ENCODE measurements around the gene CAPN8.

The CAPN8 gene

GRCh38 chr1:223682502-223682901 is 17.0 kb upstream of the CAPN8 start:
- no peak overlapping the region for H3K27ac Mint-ChIP-seq
- H3K4me3 Mint-ChIP-seq, result no peak overlapping the region
- H3K27me3 Mint-ChIP-seq, result peaks cover 4% of the 10 kb centered on the region
- ATAC-seq (peak; percentile 60), DNase-seq (no peak)
- H3K4me1 Mint-ChIP-seq, result no peaks in the 10 kb centered on the region
- H3K36me3 Mint-ChIP-seq (ENCODE audit: low read depth), result no peaks in the 10 kb centered on the region
- H3K9me3 Mint-ChIP-seq, result peaks cover under 1% of the 10 kb centered on the region

- no peak for ATAC-seq
Measured at GRCh38 chr1:223680188-223680587, 14.7 kb upstream of the CAPN8 start.

GRCh38 chr1:223678841-223679240 is 13.3 kb upstream of the CAPN8 start:
- H3K4me1 Mint-ChIP-seq, result no peaks in the 10 kb centered on the region
- peaks cover 15% of the 10 kb centered on the region for H3K9me3 Mint-ChIP-seq
- DNase-seq, result no peak
- ATAC-seq, result no peak
- no peak overlapping the region for H3K4me3 Mint-ChIP-seq
- H3K27ac Mint-ChIP-seq, result no peak overlapping the region
- H3K27me3 Mint-ChIP-seq, result peaks cover 2% of the 10 kb centered on the region
- peaks cover 2% of the 10 kb centered on the region for H3K36me3 Mint-ChIP-seq (ENCODE audit: low read depth)

More at GRCh38 chr1:223680188-223680587, 14.7 kb upstream of the CAPN8 start:
- peaks cover 4% of the 10 kb centered on the region for H3K27me3 Mint-ChIP-seq
- H3K4me3 Mint-ChIP-seq, result no peak overlapping the region
- H3K36me3 Mint-ChIP-seq (ENCODE audit: low read depth), result no peaks in the 10 kb centered on the region
- H3K27ac Mint-ChIP-seq, result no peak overlapping the region
- no peaks in the 10 kb centered on the region for H3K4me1 Mint-ChIP-seq
- no peak for DNase-seq
- peaks cover 9% of the 10 kb centered on the region for H3K9me3 Mint-ChIP-seq

GRCh38 chr1:223674119-223674890 is 8.8 kb upstream of the CAPN8 start:
- Mint-ChIP-seq H3K36me3 (ENCODE audit: low read depth) (peaks cover 2% of the 10 kb centered on the region), H3K9me3 (peaks cover 15% of the 10 kb centered on the region), H3K27ac (no peak overlapping the region), H3K27me3 (peaks cover 4% of the 10 kb centered on the region), H3K4me1 (no peaks in the 10 kb centered on the region), H3K4me3 (no peak overlapping the region)
- ATAC-seq, result no peak
- DNase-seq, result no peak

GRCh38 chr1:223670458-223671159 is 5.1 kb upstream of the CAPN8 start:
- ATAC-seq (peak; percentile 43), DNase-seq (peak; percentile 12)
- Mint-ChIP-seq H3K9me3 (peaks cover 6% of the 10 kb centered on the region), H3K4me1 (no peaks in the 10 kb centered on the region), H3K27me3 (peaks cover 4% of the 10 kb centered on the region), H3K4me3 (no peak overlapping the region), H3K27ac (no peak overlapping the region), H3K36me3 (ENCODE audit: low read depth) (peaks cover 2% of the 10 kb centered on the region)

- Mint-ChIP-seq H3K27ac (no peak overlapping the region), H3K27me3 (peaks cover 4% of the 10 kb centered on the region), H3K9me3 (no peaks in the 10 kb centered on the region), H3K4me1 (no peaks in the 10 kb centered on the region), H3K36me3 (ENCODE audit: low read depth) (no peaks in the 10 kb centered on the region), H3K4me3 (no peak overlapping the region)
- ATAC-seq (no peak), DNase-seq (no peak)
Measured at GRCh38 chr1:223669003-223669795, 3.7 kb upstream of the CAPN8 start.

- H3K36me3 Mint-ChIP-seq (ENCODE audit: low read depth), result no peaks in the 10 kb centered on the region
- DNase-seq (no peak), ATAC-seq (no peak)
- H3K27me3 Mint-ChIP-seq, result peaks cover 8% of the 10 kb centered on the region
- no peak overlapping the region for H3K4me3 Mint-ChIP-seq
- no peaks in the 10 kb centered on the region for H3K4me1 Mint-ChIP-seq
- H3K9me3 Mint-ChIP-seq, result no peaks in the 10 kb centered on the region
- no peak overlapping the region for H3K27ac Mint-ChIP-seq
Measured at GRCh38 chr1:223667484-223668182, 2.1 kb upstream of the CAPN8 start.

- no peak overlapping the region for H3K4me3 Mint-ChIP-seq
- H3K27me3 Mint-ChIP-seq, result peaks cover 11% of the 10 kb centered on the region
- H3K27ac Mint-ChIP-seq, result no peak overlapping the region
- H3K4me1 Mint-ChIP-seq, result no peaks in the 10 kb centered on the region
- H3K9me3 Mint-ChIP-seq, result no peaks in the 10 kb centered on the region
- H3K36me3 Mint-ChIP-seq (ENCODE audit: low read depth), result no peaks in the 10 kb centered on the region
- DNase-seq (no peak), ATAC-seq (no peak)
Measured at GRCh38 chr1:223664106-223664505, 1.4 kb downstream of the CAPN8 start.

GRCh38 chr1:223662943-223663342 is 2.6 kb downstream of the CAPN8 start:
- ATAC-seq (no peak), DNase-seq (no peak)
- H3K27me3 Mint-ChIP-seq, result peaks cover 11% of the 10 kb centered on the region

GRCh38 chr1:223659711-223660110 is 5.8 kb downstream of the CAPN8 start:
- DNase-seq (no peak), ATAC-seq (no peak)
- no peak overlapping the region for H3K4me3 Mint-ChIP-seq
- no peak overlapping the region for H3K27ac Mint-ChIP-seq
- H3K9me3 Mint-ChIP-seq, result no peaks in the 10 kb centered on the region
- no peaks in the 10 kb centered on the region for H3K4me1 Mint-ChIP-seq
- H3K36me3 Mint-ChIP-seq (ENCODE audit: low read depth), result no peaks in the 10 kb centered on the region
- H3K27me3 Mint-ChIP-seq, result peaks cover 15% of the 10 kb centered on the region

More at GRCh38 chr1:223662943-223663342, 2.6 kb downstream of the CAPN8 start:
- H3K36me3 Mint-ChIP-seq (ENCODE audit: low read depth), result no peaks in the 10 kb centered on the region
- H3K9me3 Mint-ChIP-seq, result no peaks in the 10 kb centered on the region
- H3K4me1 Mint-ChIP-seq, result no peaks in the 10 kb centered on the region
- no peak overlapping the region for H3K4me3 Mint-ChIP-seq
- H3K27ac Mint-ChIP-seq, result no peak overlapping the region

- Mint-ChIP-seq H3K27me3 (peaks cover 12% of the 10 kb centered on the region), H3K9me3 (no peaks in the 10 kb centered on the region), H3K4me3 (no peak overlapping the region), H3K36me3 (ENCODE audit: low read depth) (no peaks in the 10 kb centered on the region), H3K4me1 (no peaks in the 10 kb centered on the region), H3K27ac (no peak overlapping the region)
- ATAC-seq, result no peak
- no peak for DNase-seq
Measured at GRCh38 chr1:223657978-223658377, 7.5 kb downstream of the CAPN8 start.

- ATAC-seq, result no peak
Measured at GRCh38 chr1:223654083-223654482, 11.4 kb downstream of the CAPN8 start.

GRCh38 chr1:223653431-223653830 is 12.1 kb downstream of the CAPN8 start:
- Mint-ChIP-seq H3K36me3 (ENCODE audit: low read depth) (no peaks in the 10 kb centered on the region), H3K4me3 (no peak overlapping the region), H3K4me1 (no peaks in the 10 kb centered on the region), H3K27ac (no peak overlapping the region), H3K27me3 (peaks cover 4% of the 10 kb centered on the region), H3K9me3 (no peaks in the 10 kb centered on the region)
- no peak for ATAC-seq
- no peak for DNase-seq

More at GRCh38 chr1:223654083-223654482, 11.4 kb downstream of the CAPN8 start:
- Mint-ChIP-seq H3K4me3 (no peak overlapping the region), H3K9me3 (no peaks in the 10 kb centered on the region), H3K27ac (no peak overlapping the region), H3K4me1 (no peaks in the 10 kb centered on the region), H3K27me3 (peaks cover 4% of the 10 kb centered on the region), H3K36me3 (ENCODE audit: low read depth) (no peaks in the 10 kb centered on the region)
- DNase-seq, result no peak

- no peaks in the 10 kb centered on the region for H3K4me1 Mint-ChIP-seq
- H3K9me3 Mint-ChIP-seq, result no peaks in the 10 kb centered on the region
- no peak for ATAC-seq
Measured at GRCh38 chr1:223653015-223653414, 12.5 kb downstream of the CAPN8 start.

More at GRCh38 chr1:223653015-223653414, 12.5 kb downstream of the CAPN8 start:
- Mint-ChIP-seq H3K4me3 (no peak overlapping the region), H3K27me3 (peaks cover 4% of the 10 kb centered on the region), H3K27ac (no peak overlapping the region), H3K36me3 (ENCODE audit: low read depth) (no peaks in the 10 kb centered on the region)
- DNase-seq, result no peak
